ENCODE measurements around the gene OXGR1. TPM values are rescaled to one million over a fixed set of nuclear protein-coding genes. Genes with fewer than 3 reads are reported as not detected.

OXGR1 gene
- total and polyA plus RNA-seq, 2 donors (not counting 3 experiments of a cell fraction or from before 2014, with no cell fraction given): not detected

DNA sequence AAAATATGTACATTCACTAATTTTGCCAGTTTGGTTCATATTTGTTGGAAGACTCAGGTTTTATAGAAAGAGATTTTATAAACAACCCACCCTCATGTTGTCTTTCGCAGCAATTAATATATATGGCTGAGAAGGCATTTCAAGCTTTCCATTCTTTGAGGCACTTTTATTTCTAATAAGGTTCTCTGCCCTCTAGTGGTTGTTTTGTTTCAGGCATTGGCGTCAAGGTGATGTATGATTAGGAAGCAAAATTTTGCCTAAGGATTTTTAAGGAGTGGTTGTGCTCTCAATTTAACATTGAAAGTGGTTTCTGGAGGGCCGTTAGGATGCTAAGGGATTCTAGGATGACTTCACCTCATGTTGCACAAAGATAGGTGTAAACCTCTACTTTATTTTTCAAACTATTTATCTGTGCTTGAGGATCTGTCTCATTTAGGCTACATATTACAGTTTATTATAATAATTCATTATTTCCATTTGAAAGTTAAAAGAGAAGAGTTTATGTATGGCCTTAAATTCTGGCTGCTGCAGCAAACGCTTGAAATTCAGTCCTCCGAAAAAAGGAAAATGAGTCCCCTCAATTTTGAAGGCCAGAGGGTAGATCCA lies 35.9 kb downstream of the OXGR1 start:
- FAIRE-seq: no peak
- no peak overlapping the region for H3K4me3 ChIP-seq (replicated peaks in 1 of 3; ENCODE audit: insufficient read depth in 1 of 3, low read depth in 1 of 3, low read length in 3 of 3)
- no peaks in the 10 kb centered on the region for H3K79me2 ChIP-seq (ENCODE audit: control insufficient read depth, insufficient read depth, low read length)
- POLR2A ChIA-PET: interaction anchor here (0.6 kb wide), 1 partner anchor 816 kb away, joined by 5 read pairs; no protein-coding TSS in a partner anchor
- H3K9me3 ChIP-seq (replicated peaks; ENCODE audit: control insufficient read depth, insufficient read depth, low read length): no peaks in the 10 kb centered on the region
- H3K36me3 ChIP-seq (ENCODE audit: control insufficient read depth in 2 of 2, extremely low read depth in 1 of 2, insufficient read depth in 2 of 2, low read length in 2 of 2): no peaks in the 10 kb centered on the region
- H3K9me1 ChIP-seq (replicated peaks; ENCODE audit: control insufficient read depth, extremely low read depth, insufficient read depth, low read length): no peaks in the 10 kb centered on the region
- peak; percentile 38 for DNase-seq (ENCODE audit: low read depth, low spot score)
- TF ChIP-seq, protein P1, sequence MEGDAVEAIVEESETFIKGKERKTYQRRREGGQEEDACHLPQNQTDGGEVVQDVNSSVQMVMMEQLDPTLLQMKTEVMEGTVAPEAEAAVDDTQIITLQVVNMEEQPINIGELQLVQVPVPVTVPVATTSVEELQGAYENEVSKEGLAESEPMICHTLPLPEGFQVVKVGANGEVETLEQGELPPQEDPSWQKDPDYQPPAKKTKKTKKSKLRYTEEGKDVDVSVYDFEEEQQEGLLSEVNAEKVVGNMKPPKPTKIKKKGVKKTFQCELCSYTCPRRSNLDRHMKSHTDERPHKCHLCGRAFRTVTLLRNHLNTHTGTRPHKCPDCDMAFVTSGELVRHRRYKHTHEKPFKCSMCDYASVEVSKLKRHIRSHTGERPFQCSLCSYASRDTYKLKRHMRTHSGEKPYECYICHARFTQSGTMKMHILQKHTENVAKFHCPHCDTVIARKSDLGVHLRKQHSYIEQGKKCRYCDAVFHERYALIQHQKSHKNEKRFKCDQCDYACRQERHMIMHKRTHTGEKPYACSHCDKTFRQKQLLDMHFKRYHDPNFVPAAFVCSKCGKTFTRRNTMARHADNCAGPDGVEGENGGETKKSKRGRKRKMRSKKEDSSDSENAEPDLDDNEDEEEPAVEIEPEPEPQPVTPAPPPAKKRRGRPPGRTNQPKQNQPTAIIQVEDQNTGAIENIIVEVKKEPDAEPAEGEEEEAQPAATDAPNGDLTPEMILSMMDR (IDR thresholded peaks at IDR 0.05; ENCODE audit: extremely low read depth in 1 of 2, insufficient read depth in 1 of 2, low read depth in 1 of 2, low read length in 2 of 2): peak; percentile 56 to 74
- no peak for TF ChIP-seq EZH2 (IDR thresholded peaks at IDR 0.05; ENCODE audit: borderline replicate concordance, low read depth, low read length, severe bottlenecking)
- no peak overlapping the region for H3K27ac ChIP-seq (ENCODE audit: insufficient read depth, low read depth, low read length)
- no peak overlapping the region for H3K4me2 ChIP-seq (ENCODE audit: insufficient read depth, low read length)
- BruUV-seq (replicated peaks): no TSS peak
- intact Hi-C loops (cut with micrococcal nuclease) (loop anchor here (1.0 to 2.0 kb wide), 3 partner anchors 68 to 938 kb away; no protein-coding TSS in a partner anchor), dilution Hi-C loops (cut with MboI; ENCODE audit: extremely low pct_ligation_motif_present, low sequenced_read_pairs) (no loop called here)
- no peak overlapping the region for H3K9ac ChIP-seq (replicated peaks; ENCODE audit: extremely low read depth, insufficient read depth, low read length)
- H2AFZ ChIP-seq (ENCODE audit: low read depth, low read length): no peak overlapping the region
- CTCF ChIA-PET: interaction anchor here (0.6 to 5.4 kb wide), 33 partner anchors 9 to 955 kb away, joined by 3 to 198 read pairs (median 5); no protein-coding TSS in a partner anchor
- H3K4me1 ChIP-seq (ENCODE audit: control insufficient read depth, extremely low read depth, insufficient read depth, low read length): no peaks in the 10 kb centered on the region
- no peaks in the 10 kb centered on the region for H4K20me1 ChIP-seq (replicated peaks; ENCODE audit: control insufficient read depth, extremely low read depth, insufficient read depth, low read length)
- peaks cover 5 to 9% of the 10 kb centered on the region in 2 experiments for H3K27me3 ChIP-seq (ENCODE audit: control insufficient read depth in 2 of 2, insufficient read depth in 2 of 2, low read length in 2 of 2)

DNA sequence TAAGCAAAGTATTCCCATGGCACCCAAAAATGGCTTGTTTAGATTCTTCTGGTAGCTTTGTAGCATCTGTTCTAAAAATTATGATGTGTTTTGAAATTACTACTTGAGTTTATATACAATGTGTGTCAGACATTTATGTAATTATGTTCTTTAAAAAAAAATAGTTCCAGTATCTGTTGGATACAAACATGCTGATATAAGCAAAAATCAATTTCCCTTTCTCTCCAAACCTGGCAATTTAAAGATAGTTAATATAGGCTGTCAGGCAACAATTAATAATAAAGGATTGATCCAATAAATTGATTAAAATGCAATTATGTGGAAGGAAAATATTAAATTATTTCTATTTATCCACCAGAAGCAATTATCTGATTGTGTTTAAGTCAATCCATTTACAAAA lies 41.7 kb downstream of the OXGR1 start:
- Histone ChIP-seq H3K9me1 (replicated peaks; ENCODE audit: control insufficient read depth, extremely low read depth, insufficient read depth, low read length) (no peaks in the 10 kb centered on the region), H3K4me2 (ENCODE audit: insufficient read depth, low read length) (no peak overlapping the region), H3K27ac (ENCODE audit: insufficient read depth, low read depth, low read length) (no peak overlapping the region), H2AFZ (ENCODE audit: low read depth, low read length) (no peak overlapping the region), H3K9ac (replicated peaks; ENCODE audit: extremely low read depth, insufficient read depth, low read length) (no peak overlapping the region), H4K20me1 (replicated peaks; ENCODE audit: control insufficient read depth, extremely low read depth, insufficient read depth, low read length) (no peaks in the 10 kb centered on the region), H3K4me1 (ENCODE audit: control insufficient read depth, extremely low read depth, insufficient read depth, low read length) (no peaks in the 10 kb centered on the region), H3K79me2 (ENCODE audit: control insufficient read depth, insufficient read depth, low read length) (no peaks in the 10 kb centered on the region), H3K36me3 (ENCODE audit: control insufficient read depth in 2 of 2, extremely low read depth in 1 of 2, insufficient read depth in 2 of 2, low read length in 2 of 2) (no peaks in the 10 kb centered on the region), H3K27me3 (ENCODE audit: control insufficient read depth in 2 of 2, insufficient read depth in 2 of 2, low read length in 2 of 2) (peaks cover 5 to 7% of the 10 kb centered on the region in 2 experiments), H3K4me3 (replicated peaks in 1 of 3; ENCODE audit: insufficient read depth in 1 of 3, low read depth in 1 of 3, low read length in 3 of 3) (no peak overlapping the region), H3K9me3 (replicated peaks; ENCODE audit: control insufficient read depth, insufficient read depth, low read length) (no peaks in the 10 kb centered on the region)
- intact Hi-C loops (cut with micrococcal nuclease): no loop called here
- POLR2A ChIA-PET: no interaction called here
- BruUV-seq (replicated peaks): no TSS peak
- CTCF ChIA-PET: interaction anchor here (1.3 kb wide), 1 partner anchor 65 kb away, joined by 3 read pairs; no protein-coding TSS in a partner anchor
- dilution Hi-C loops (cut with MboI; ENCODE audit: extremely low pct_ligation_motif_present, low sequenced_read_pairs): no loop called here
- no peak for TF ChIP-seq FOS (IDR thresholded peaks at IDR 0.05; ENCODE audit: borderline replicate concordance, insufficient read depth, low read length)
- no peak for TF ChIP-seq MYC (IDR thresholded peaks at IDR 0.05; ENCODE audit: low read depth, low read length)
- TF ChIP-seq POLR2A (IDR thresholded peaks at IDR 0.05; ENCODE audit: low read depth, low read length): no peak
- TF ChIP-seq GATA2 (IDR thresholded peaks at IDR 0.05; ENCODE audit: insufficient read depth, insufficient read length, low read depth, low read length): no peak
- TF ChIP-seq MAX (IDR thresholded peaks at IDR 0.05; ENCODE audit: insufficient read depth, insufficient read length): no peak
- TF ChIP-seq, protein P1 (IDR thresholded peaks at IDR 0.05; ENCODE audit: extremely low read depth in 1 of 2, insufficient read depth in 1 of 2, low read depth in 1 of 2, low read length in 2 of 2): no peak
- no peak for TF ChIP-seq JUN (IDR thresholded peaks at IDR 0.05; ENCODE audit: borderline replicate concordance, insufficient read depth, insufficient read length, low read depth)
- TF ChIP-seq EZH2 (IDR thresholded peaks at IDR 0.05; ENCODE audit: borderline replicate concordance, low read depth, low read length, severe bottlenecking): no peak
- no peak for TF ChIP-seq POLR2AphosphoS5 (IDR thresholded peaks at IDR 0.05; ENCODE audit: insufficient read depth, low read depth, low read length)
- FAIRE-seq: no peak
- no peak for DNase-seq (ENCODE audit: low read depth, low spot score)
